SK-N-SH (cell line): Measurements from ENCODE around the gene APOBEC3H. TPM values are rescaled to one million over a fixed set of nuclear protein-coding genes. Genes with fewer than 3 reads are reported as not detected.

Source experiments
- CTCF ChIA-PET: fragments of 300-600, 350-600 bp; formaldehyde crosslinking; extraction: SDS; loops from one replicate; lab custom pipeline; 2021; lab: Yijun Ruan, JAX
- POLR2A ChIA-PET: fragments of 350-600 bp; sonication (Branson Sonifier 250); formaldehyde crosslinking; extraction: SDS; loops from one replicate; lab custom pipeline; 2020; ENCODE audit warnings: antibody characterized with exemption, inconsistent platforms; lab: Yijun Ruan, JAX
- DNase-seq: peaks from one replicate; pipeline ENCODE4 v3.0.0; 2012
- H2AFZ ChIP-seq: fragments of 200-600 bp; sonication (generic); 2 replicates; pipeline ENCODE4 v1.8.1; 2016; ENCODE audit warnings: antibody characterized with exemption, mild to moderate bottlenecking, low read depth
- H3F3A ChIP-seq: fragments of 200-600 bp; sonication (generic); replicated peaks from 2 replicates; pipeline ENCODE3; 2016; ENCODE audit warnings: antibody characterized with exemption, mild to moderate bottlenecking; ENCODE audit not compliant: insufficient read depth
- H3K27ac ChIP-seq, 2 experiments: fragments of 200-500 bp in 1 of 2; fragments of 200-600 bp in 1 of 2; sonication (Bioruptor generic) in 1 of 2; sonication (generic), shearing (Covaris generic) in 1 of 2; 2 replicates each; pipeline versions ENCODE4 v1.5.1 to v1.6.1; 2014 to 2016; ENCODE audit warnings: low read depth in 2 of 2, inconsistent platforms in 1 of 2, low read length in 1 of 2, mild to moderate bottlenecking in 1 of 2, mixed read lengths in 1 of 2
- H3K27me3 ChIP-seq: fragments of 200-600 bp; sonication (generic), shearing (Covaris generic); 2 replicates; pipeline ENCODE4 v1.6.1; 2016; ENCODE audit warnings: mixed run types; ENCODE audit not compliant: insufficient read depth
- H3K36me3 ChIP-seq, 2 experiments: fragments of 200-500 bp in 1 of 2; fragments of 200-600 bp in 1 of 2; sonication (Bioruptor generic) in 1 of 2; sonication (generic) in 1 of 2; replicated peaks in 1 of 2; 2 replicates each; pipeline versions ENCODE3 to v1.5.1; 2014 to 2016; ENCODE audit warnings: low read length in 1 of 2, mild to moderate bottlenecking in 1 of 2; ENCODE audit not compliant: insufficient read depth in 2 of 2, control insufficient read depth in 1 of 2
- H3K4me1 ChIP-seq, 2 experiments: fragments of 200-500 bp in 1 of 2; fragments of 200-600 bp in 1 of 2; sonication (Bioruptor generic) in 1 of 2; sonication (generic), shearing (Covaris generic) in 1 of 2; 2 replicates each; pipeline versions ENCODE4 v1.5.1 to v1.6.1; 2014 to 2016; ENCODE audit warnings: low read depth in 1 of 2, low read length in 1 of 2, mixed run types in 1 of 2; ENCODE audit not compliant: insufficient read depth in 2 of 2, control insufficient read depth in 1 of 2
- H3K4me2 ChIP-seq: fragments of 200-600 bp; sonication (generic), shearing (Covaris generic); 2 replicates; pipeline ENCODE4 v1.6.1; 2017; ENCODE audit warnings: mixed run types
- H3K4me3 ChIP-seq, 2 experiments: fragments of 200-500 bp in 1 of 2; fragments of 200-600 bp in 1 of 2; sonication (Bioruptor generic) in 1 of 2; sonication (generic), shearing (Covaris generic) in 1 of 2; 2 replicates each; pipeline versions ENCODE4 v1.5.1 to v1.8.1; 2014 to 2016; ENCODE audit warnings: low read depth in 2 of 2, inconsistent platforms in 1 of 2, low read length in 1 of 2, mild to moderate bottlenecking in 1 of 2, mixed read lengths in 1 of 2, moderate library complexity in 1 of 2
- H3K79me2 ChIP-seq: fragments of 200-600 bp; sonication (generic); 2 replicates; pipeline ENCODE4 v1.8.1; 2017; ENCODE audit warnings: mild to moderate bottlenecking; ENCODE audit not compliant: insufficient read depth
- H3K9ac ChIP-seq: fragments of 200-600 bp; sonication (generic); 2 replicates; pipeline ENCODE4 v1.6.1; 2017; ENCODE audit warnings: mixed run types
- H3K9me2 ChIP-seq: fragments of 200-600 bp; sonication (generic); 2 replicates; pipeline ENCODE4 v1.6.1; 2017; ENCODE audit warnings: mixed run types
- H3K9me3 ChIP-seq: fragments of 200-600 bp; sonication (generic); 2 replicates; pipeline ENCODE4 v1.6.1; 2017; ENCODE audit warnings: mixed run types, mild to moderate bottlenecking, moderate library complexity
- H4K20me1 ChIP-seq: fragments of 200-600 bp; sonication (generic); 2 replicates; pipeline ENCODE4 v1.6.1; 2017; ENCODE audit warnings: mild to moderate bottlenecking, mixed run types; ENCODE audit not compliant: insufficient read depth
- ELF1 ChIP-seq: IDR thresholded peaks from 2 replicates; pipeline ENCODE4 v1.4.0; 2012
- EZH2phosphoT487 ChIP-seq: fragments of 200-600 bp; sonication (generic); IDR thresholded peaks from 2 replicates; pipeline ENCODE4 v1.6.1; 2017; ENCODE audit warnings: low read depth, mixed run types, mild to moderate bottlenecking, antibody characterized with exemption, moderate library complexity, borderline replicate concordance
- FOXM1 ChIP-seq: IDR thresholded peaks from 2 replicates; pipeline ENCODE4 v1.4.0; 2012; ENCODE audit warnings: low read depth, mild to moderate bottlenecking
- JUND ChIP-seq: IDR thresholded peaks from 2 replicates; pipeline ENCODE4 v1.4.0; 2012
- MEF2A ChIP-seq: IDR thresholded peaks from 2 replicates; pipeline ENCODE4 v1.4.0; 2012; ENCODE audit warnings: low read depth, borderline replicate concordance
- MXI1 ChIP-seq: IDR thresholded peaks from 2 replicates; pipeline ENCODE4 v1.6.1; 2012; ENCODE audit warnings: mild to moderate bottlenecking, low read depth, low read length, improper control_type of control experiment
- NFIC ChIP-seq: IDR thresholded peaks from 2 replicates; pipeline ENCODE4 v1.4.0; 2012; ENCODE audit warnings: borderline replicate concordance
- NRF1 ChIP-seq: IDR thresholded peaks from 2 replicates; pipeline ENCODE4 v1.6.1; 2012; ENCODE audit warnings: low read depth, mild to moderate bottlenecking, low read length
- POLR2AphosphoS5 ChIP-seq: IDR thresholded peaks from 2 replicates; pipeline ENCODE4 v1.6.1; 2012; ENCODE audit warnings: low read depth, low read length
- RCOR1 ChIP-seq: fragments of 150-350 bp; IDR thresholded peaks from 2 replicates; pipeline ENCODE4 v1.6.1; 2017; ENCODE audit warnings: antibody characterized with exemption, low read length
- RFX5 ChIP-seq: IDR thresholded peaks from 2 replicates; pipeline ENCODE4 v1.6.1; 2012; ENCODE audit warnings: mild to moderate bottlenecking, improper control_type of control experiment, low read length
- TEAD4 ChIP-seq: IDR thresholded peaks from 2 replicates; pipeline ENCODE4 v1.4.0; 2012; ENCODE audit warnings: mild to moderate bottlenecking, borderline replicate concordance; ENCODE audit not compliant: insufficient read depth
- USF1 ChIP-seq: IDR thresholded peaks from 2 replicates; pipeline ENCODE4 v1.4.0; 2012; ENCODE audit warnings: low read depth, borderline replicate concordance
- YY1 ChIP-seq: IDR thresholded peaks from 2 replicates; pipeline ENCODE4 v1.4.0; 2012; ENCODE audit warnings: low read depth, mild to moderate bottlenecking
- ZBTB33 ChIP-seq: IDR thresholded peaks from 2 replicates; pipeline ENCODE4 v1.4.0; 2012; ENCODE audit warnings: low read depth, borderline replicate concordance
- WGBS: methylation state at CpG from one replicate; pipeline ENCODE4 v1.1.6; 2017; ENCODE audit warnings: low lambda C conversion rate; 5-methylcytosine and 5-hydroxymethylcytosine counted together
- polyA plus RNA-seq, 3 experiments: library from polyadenylated mRNA; depleted of rRNA; stranded (reverse); fragments of >200 nt; gene quantifications; 2 replicates each; pipeline ENCODE4 v1.2.3, GENCODE V29; 2012
- TF ChIP-seq, protein P1 (sequence below): IDR thresholded peaks from 2 replicates; pipeline ENCODE4; 2012
- TF ChIP-seq, protein P2 (sequence below): IDR thresholded peaks from 2 replicates; pipeline ENCODE4 v1.6.1; 2012; ENCODE audit warnings: mild to moderate bottlenecking, low read depth, low read length, moderate library complexity

APOBEC3H gene
- polyA plus RNA-seq, 1 of the 3 experiments (the other 2 are of a cell fraction), result 0.18 TPM

DNA sequence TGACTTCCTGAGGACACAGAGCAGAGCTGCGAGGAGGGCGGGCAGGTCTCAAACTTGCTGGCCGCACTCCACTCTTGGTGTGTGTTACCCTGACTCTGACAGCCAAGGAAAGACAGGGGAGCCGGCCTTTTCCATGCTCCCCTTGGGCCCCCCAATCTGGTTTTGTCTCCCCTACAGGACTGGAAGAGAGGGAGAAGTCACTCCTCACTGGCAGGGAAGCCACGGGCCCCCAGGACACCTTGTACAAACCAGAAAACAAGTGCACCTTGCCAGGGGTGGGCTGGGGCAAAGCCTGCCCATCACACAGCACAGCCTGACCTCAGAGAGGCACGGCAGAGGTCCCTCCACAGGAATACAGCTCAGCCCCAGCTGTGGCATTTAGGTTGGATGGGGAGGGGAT is 35.2 kb downstream of the APOBEC3H start:
- TF ChIP-seq NFIC (no peak), POLR2AphosphoS5 (no peak), EZH2phosphoT487 (no peak), RFX5 (no peak)
- TF ChIP-seq, protein P1, sequence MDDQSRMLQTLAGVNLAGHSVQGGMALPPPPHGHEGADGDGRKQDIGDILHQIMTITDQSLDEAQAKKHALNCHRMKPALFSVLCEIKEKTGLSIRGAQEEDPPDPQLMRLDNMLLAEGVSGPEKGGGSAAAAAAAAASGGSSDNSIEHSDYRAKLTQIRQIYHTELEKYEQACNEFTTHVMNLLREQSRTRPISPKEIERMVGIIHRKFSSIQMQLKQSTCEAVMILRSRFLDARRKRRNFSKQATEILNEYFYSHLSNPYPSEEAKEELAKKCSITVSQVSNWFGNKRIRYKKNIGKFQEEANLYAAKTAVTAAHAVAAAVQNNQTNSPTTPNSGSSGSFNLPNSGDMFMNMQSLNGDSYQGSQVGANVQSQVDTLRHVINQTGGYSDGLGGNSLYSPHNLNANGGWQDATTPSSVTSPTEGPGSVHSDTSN, result no peak
- no peak overlapping the region for H3K4me2 ChIP-seq
- no peak for DNase-seq
- H4K20me1 ChIP-seq, result no peaks in the 10 kb centered on the region
- no peaks in the 10 kb centered on the region for H3K9me3 ChIP-seq
- no peaks in the 10 kb centered on the region for H3F3A ChIP-seq
- H3K9ac ChIP-seq, result no peak overlapping the region
- H3K4me3 ChIP-seq, result no peak overlapping the region
- WGBS, result 33% methylated on average over 3 of the region's 6 CpGs
- peaks cover 0 to 9% of the 10 kb centered on the region in 2 experiments; a peak in 1 of 4 replicates for H3K4me1 ChIP-seq
- ChIA-PET POLR2A (no interaction called here), CTCF (no interaction called here)
- no peaks in the 10 kb centered on the region for H3K36me3 ChIP-seq
- no peaks in the 10 kb centered on the region for H3K27me3 ChIP-seq
- H2AFZ ChIP-seq, result no peak overlapping the region
- no peaks in the 10 kb centered on the region for H3K9me2 ChIP-seq
- H3K79me2 ChIP-seq, result no peaks in the 10 kb centered on the region
- H3K27ac ChIP-seq, result no peak overlapping the region

DNA sequence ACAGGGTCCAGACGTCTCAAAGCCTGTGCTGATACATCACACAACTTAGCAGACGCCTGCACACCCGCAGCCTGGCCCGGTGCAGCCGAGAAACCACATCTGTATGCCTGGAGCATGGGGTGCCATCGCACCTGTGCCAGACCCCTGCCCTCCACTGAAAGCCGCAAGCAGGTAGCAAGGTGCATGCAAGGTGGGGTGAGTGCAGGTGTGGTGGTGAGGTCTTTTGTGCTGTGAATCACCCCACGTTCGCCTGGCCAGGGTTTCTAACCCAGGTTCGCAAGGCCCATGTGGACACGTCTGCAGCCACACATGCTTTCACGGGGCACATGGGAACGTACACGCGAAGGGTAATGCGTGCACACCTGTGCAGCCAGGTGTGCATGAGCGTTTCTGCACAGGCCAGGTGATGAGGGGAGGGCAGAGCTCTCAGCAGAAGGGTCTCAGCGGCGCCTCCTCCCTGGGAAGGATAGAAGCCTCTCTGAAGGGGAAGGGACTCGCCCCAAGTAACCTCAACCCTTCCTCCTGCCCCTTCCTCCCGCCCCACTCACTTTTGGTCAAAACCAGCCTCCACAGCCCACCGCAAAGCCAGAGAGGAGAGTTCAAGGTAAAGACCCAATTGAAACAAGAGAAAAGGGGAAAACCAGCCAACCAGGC is 36.0 kb downstream of the APOBEC3H start:
- no peak overlapping the region for H3K27ac ChIP-seq
- H2AFZ ChIP-seq, result no peak overlapping the region
- ChIA-PET POLR2A (no interaction called here), CTCF (no interaction called here)
- no peaks in the 10 kb centered on the region for H3K36me3 ChIP-seq
- 87% methylated on average over 7 of the region's 22 CpGs for WGBS
- no peaks in the 10 kb centered on the region for H3F3A ChIP-seq
- peaks cover 0 to 9% of the 10 kb centered on the region in 2 experiments; a peak in 1 of 4 replicates for H3K4me1 ChIP-seq
- H3K9me3 ChIP-seq, result no peaks in the 10 kb centered on the region
- H3K4me3 ChIP-seq, result no peak overlapping the region
- H4K20me1 ChIP-seq, result no peaks in the 10 kb centered on the region
- H3K27me3 ChIP-seq, result no peaks in the 10 kb centered on the region
- TF ChIP-seq MEF2A (no peak), NRF1 (no peak), TEAD4 (no peak), USF1 (no peak), EZH2phosphoT487 (no peak), NFIC (no peak), MXI1 (no peak), RCOR1 (no peak), YY1 (no peak), ZBTB33 (no peak), FOXM1 (no peak), JUND (no peak), ELF1 (no peak)
- TF ChIP-seq, protein P1, result no peak
- TF ChIP-seq, protein P2, sequence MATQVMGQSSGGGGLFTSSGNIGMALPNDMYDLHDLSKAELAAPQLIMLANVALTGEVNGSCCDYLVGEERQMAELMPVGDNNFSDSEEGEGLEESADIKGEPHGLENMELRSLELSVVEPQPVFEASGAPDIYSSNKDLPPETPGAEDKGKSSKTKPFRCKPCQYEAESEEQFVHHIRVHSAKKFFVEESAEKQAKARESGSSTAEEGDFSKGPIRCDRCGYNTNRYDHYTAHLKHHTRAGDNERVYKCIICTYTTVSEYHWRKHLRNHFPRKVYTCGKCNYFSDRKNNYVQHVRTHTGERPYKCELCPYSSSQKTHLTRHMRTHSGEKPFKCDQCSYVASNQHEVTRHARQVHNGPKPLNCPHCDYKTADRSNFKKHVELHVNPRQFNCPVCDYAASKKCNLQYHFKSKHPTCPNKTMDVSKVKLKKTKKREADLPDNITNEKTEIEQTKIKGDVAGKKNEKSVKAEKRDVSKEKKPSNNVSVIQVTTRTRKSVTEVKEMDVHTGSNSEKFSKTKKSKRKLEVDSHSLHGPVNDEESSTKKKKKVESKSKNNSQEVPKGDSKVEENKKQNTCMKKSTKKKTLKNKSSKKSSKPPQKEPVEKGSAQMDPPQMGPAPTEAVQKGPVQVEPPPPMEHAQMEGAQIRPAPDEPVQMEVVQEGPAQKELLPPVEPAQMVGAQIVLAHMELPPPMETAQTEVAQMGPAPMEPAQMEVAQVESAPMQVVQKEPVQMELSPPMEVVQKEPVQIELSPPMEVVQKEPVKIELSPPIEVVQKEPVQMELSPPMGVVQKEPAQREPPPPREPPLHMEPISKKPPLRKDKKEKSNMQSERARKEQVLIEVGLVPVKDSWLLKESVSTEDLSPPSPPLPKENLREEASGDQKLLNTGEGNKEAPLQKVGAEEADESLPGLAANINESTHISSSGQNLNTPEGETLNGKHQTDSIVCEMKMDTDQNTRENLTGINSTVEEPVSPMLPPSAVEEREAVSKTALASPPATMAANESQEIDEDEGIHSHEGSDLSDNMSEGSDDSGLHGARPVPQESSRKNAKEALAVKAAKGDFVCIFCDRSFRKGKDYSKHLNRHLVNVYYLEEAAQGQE, result no peak
- no peaks in the 10 kb centered on the region for H3K9me2 ChIP-seq
- no peak for DNase-seq
- no peak overlapping the region for H3K9ac ChIP-seq
- H3K79me2 ChIP-seq, result no peaks in the 10 kb centered on the region
- H3K4me2 ChIP-seq, result no peak overlapping the region
